Uterus (tissue), 2 donors: Measurements from ENCODE around the gene BCAN.

Experiments
- POLR2A ChIP-seq, 2 donors: fragments of 450-650 bp; IDR thresholded peaks; one replicate each; pipeline ENCODE4 v1.6.1; 2016; ENCODE audit warnings: antibody characterized with exemption in 2 of 2, mild to moderate bottlenecking in 1 of 2, moderate library complexity in 1 of 2
- TF ChIP-seq, protein P1 (sequence below), 4 experiments: fragments of 200-600 bp in 2 of 4; fragments of 450-650 bp in 2 of 4; sonication (generic) in 2 of 4; IDR thresholded peaks; one replicate each; pipeline ENCODE4 v1.5.1; 2016 to 2019; ENCODE audit warnings: antibody characterized with exemption in 4 of 4, mild to moderate bottlenecking in 2 of 4, moderate library complexity in 1 of 4

DNA sequence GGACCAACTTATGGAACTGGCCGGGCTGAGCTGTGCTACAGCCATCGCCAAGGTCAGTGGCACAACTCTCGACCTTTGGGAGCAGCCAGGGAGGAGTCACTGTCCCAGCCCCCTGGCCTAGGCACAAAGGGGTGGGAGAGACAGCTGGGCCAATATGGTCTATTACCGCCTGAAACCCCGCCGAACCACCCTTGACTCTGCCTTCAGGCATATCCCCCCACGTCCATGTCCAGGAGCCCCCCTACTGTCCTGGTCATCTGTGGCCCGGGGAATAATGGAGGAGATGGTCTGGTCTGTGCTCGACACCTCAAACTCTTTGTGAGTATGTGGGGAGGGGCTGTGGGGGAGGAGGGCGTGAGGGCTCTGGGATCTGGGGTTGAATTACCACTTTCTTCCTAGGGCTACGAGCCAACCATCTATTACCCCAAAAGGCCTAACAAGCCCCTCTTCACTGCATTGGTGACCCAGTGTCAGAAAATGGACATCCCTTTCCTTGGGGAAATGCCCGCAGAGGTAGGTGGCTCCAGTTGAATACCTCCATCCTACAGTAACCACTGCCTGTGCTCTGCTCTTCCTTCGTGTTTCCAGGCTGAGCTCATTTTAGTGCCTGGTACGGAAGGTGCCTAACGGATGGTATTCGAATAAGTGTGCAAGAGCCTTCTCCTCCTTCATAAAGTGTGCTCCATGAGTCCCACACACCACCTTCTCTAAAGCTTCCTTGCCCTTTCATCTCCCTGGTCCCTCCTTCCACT lies 49.6 kb upstream of the BCAN start:
- TF ChIP-seq, protein P1, sequence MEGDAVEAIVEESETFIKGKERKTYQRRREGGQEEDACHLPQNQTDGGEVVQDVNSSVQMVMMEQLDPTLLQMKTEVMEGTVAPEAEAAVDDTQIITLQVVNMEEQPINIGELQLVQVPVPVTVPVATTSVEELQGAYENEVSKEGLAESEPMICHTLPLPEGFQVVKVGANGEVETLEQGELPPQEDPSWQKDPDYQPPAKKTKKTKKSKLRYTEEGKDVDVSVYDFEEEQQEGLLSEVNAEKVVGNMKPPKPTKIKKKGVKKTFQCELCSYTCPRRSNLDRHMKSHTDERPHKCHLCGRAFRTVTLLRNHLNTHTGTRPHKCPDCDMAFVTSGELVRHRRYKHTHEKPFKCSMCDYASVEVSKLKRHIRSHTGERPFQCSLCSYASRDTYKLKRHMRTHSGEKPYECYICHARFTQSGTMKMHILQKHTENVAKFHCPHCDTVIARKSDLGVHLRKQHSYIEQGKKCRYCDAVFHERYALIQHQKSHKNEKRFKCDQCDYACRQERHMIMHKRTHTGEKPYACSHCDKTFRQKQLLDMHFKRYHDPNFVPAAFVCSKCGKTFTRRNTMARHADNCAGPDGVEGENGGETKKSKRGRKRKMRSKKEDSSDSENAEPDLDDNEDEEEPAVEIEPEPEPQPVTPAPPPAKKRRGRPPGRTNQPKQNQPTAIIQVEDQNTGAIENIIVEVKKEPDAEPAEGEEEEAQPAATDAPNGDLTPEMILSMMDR (IDR thresholded peaks at IDR 0.05) = no peak
- no peak for TF ChIP-seq POLR2A (IDR thresholded peaks at IDR 0.05)
